ENCODE data around the gene ZNF860. TPM values are rescaled to one million over a fixed set of nuclear protein-coding genes. Genes with fewer than 3 reads are reported as not detected.

Gene ZNF860
- total and polyA plus RNA-seq, 7 donors, result under 0.01 to 1.3 (median 0.55) TPM; not detected in 1

- Histone ChIP-seq H3K36me3 (no peaks in the 10 kb centered on the region), H3K27me3 (no peaks in the 10 kb centered on the region), H3K4me1 (peaks cover 0 to 35% (median 27%) of the 10 kb centered on the region in 4 donors), H3K9me3 (peaks cover 0 to 8% (median 5%) of the 10 kb centered on the region in 4 donors), H3K27ac (peak overlapping the region; percentile 53 to 81 (median 64)), H3K4me3 (peak overlapping the region in 2 of 4 donors; percentile 36 to 43)
- TF ChIP-seq POLR2AphosphoS5 (IDR thresholded peaks at IDR 0.05) (no peak), EP300 (IDR thresholded peaks at IDR 0.05) (no peak), POLR2A (IDR thresholded peaks at IDR 0.05) (no peak), CTCF (IDR thresholded peaks at IDR 0.05) (no peak)
- intact Hi-C loops (cut with DNase I), result no loop called here
- WGBS, 2 donors, result 84 to 92% methylated on average over 2 of the region's 2 CpGs
- DNase-seq, result no peak
Observed at GRCh38 chr3:31959251-31959650, 22.3 kb upstream of the ZNF860 start.

GRCh38 chr3:31959951-31960792 is 21.4 kb upstream of the ZNF860 start:
- Histone ChIP-seq H3K36me3 (no peaks in the 10 kb centered on the region), H3K4me3 (peak overlapping the region in 3 of 4 donors; percentile 24 to 43 (median 36)), H3K27ac (peak overlapping the region; percentile 53 to 81 (median 64)), H3K27me3 (no peaks in the 10 kb centered on the region), H3K9me3 (peaks cover 0 to 6% (median 4%) of the 10 kb centered on the region in 4 donors), H3K4me1 (peaks cover 0 to 35% (median 27%) of the 10 kb centered on the region in 4 donors)
- 65 to 83% methylated on average over 7 of the region's 7 CpGs for WGBS, 2 donors
- no peak for TF ChIP-seq EP300 (IDR thresholded peaks at IDR 0.05)
- TF ChIP-seq CTCF (IDR thresholded peaks at IDR 0.05), result no peak
- TF ChIP-seq POLR2A (IDR thresholded peaks at IDR 0.05), result no peak
- TF ChIP-seq POLR2AphosphoS5 (IDR thresholded peaks at IDR 0.05), result no peak
- intact Hi-C loops (cut with DNase I), result no loop called here
- no peak for DNase-seq

- Histone ChIP-seq H3K36me3 (no peaks in the 10 kb centered on the region), H3K27me3 (no peaks in the 10 kb centered on the region), H3K9me3 (peaks cover 0 to 3% (median 0%) of the 10 kb centered on the region in 4 donors), H3K4me3 (peak overlapping the region in 1 of 4 donors; percentile 36), H3K4me1 (peaks cover 0 to 35% (median 27%) of the 10 kb centered on the region in 4 donors), H3K27ac (peak overlapping the region in 3 of 4 donors; percentile 63 to 81 (median 64))
- intact Hi-C loops (cut with DNase I), result no loop called here
- no peak for TF ChIP-seq EP300 (IDR thresholded peaks at IDR 0.05)
- TF ChIP-seq POLR2AphosphoS5 (IDR thresholded peaks at IDR 0.05), result no peak
- no peak for TF ChIP-seq CTCF (IDR thresholded peaks at IDR 0.05)
- TF ChIP-seq POLR2A (IDR thresholded peaks at IDR 0.05), result no peak
- WGBS, 2 donors, result 53 to 66% methylated on average over 4 of the region's 4 CpGs
- no peak for DNase-seq
Observed at GRCh38 chr3:31960793-31961431, 20.6 kb upstream of the ZNF860 start.

GRCh38 chr3:31962801-31963205 is 18.7 kb upstream of the ZNF860 start:
- Histone ChIP-seq H3K9me3 (no peaks in the 10 kb centered on the region), H3K36me3 (no peaks in the 10 kb centered on the region), H3K4me3 (no peak overlapping the region), H3K27me3 (no peaks in the 10 kb centered on the region), H3K4me1 (peaks cover 0 to 35% (median 29%) of the 10 kb centered on the region in 4 donors), H3K27ac (no peak overlapping the region)
- 60 to 86% methylated on average over 2 of the region's 2 CpGs for WGBS, 2 donors
- no peak for TF ChIP-seq EP300 (IDR thresholded peaks at IDR 0.05)
- TF ChIP-seq POLR2AphosphoS5 (IDR thresholded peaks at IDR 0.05), result no peak
- TF ChIP-seq CTCF (IDR thresholded peaks at IDR 0.05), result no peak
- no peak for TF ChIP-seq POLR2A (IDR thresholded peaks at IDR 0.05)
- intact Hi-C loops (cut with DNase I), result no loop called here
- DNase-seq, result no peak
